ENCODE results near the gene E4F1. TPM values are rescaled to one million over a fixed set of nuclear protein-coding genes. Genes with fewer than 3 reads are reported as not detected.
"Not testable (repeated sequence)": the region's sequence is repeated elsewhere in the genome, so short reads cannot be mapped to it uniquely, and the experiment has no call there.

E4F1 gene
- total RNA-seq, 1 donor from 2014 or later = 23.7 TPM

DNA sequence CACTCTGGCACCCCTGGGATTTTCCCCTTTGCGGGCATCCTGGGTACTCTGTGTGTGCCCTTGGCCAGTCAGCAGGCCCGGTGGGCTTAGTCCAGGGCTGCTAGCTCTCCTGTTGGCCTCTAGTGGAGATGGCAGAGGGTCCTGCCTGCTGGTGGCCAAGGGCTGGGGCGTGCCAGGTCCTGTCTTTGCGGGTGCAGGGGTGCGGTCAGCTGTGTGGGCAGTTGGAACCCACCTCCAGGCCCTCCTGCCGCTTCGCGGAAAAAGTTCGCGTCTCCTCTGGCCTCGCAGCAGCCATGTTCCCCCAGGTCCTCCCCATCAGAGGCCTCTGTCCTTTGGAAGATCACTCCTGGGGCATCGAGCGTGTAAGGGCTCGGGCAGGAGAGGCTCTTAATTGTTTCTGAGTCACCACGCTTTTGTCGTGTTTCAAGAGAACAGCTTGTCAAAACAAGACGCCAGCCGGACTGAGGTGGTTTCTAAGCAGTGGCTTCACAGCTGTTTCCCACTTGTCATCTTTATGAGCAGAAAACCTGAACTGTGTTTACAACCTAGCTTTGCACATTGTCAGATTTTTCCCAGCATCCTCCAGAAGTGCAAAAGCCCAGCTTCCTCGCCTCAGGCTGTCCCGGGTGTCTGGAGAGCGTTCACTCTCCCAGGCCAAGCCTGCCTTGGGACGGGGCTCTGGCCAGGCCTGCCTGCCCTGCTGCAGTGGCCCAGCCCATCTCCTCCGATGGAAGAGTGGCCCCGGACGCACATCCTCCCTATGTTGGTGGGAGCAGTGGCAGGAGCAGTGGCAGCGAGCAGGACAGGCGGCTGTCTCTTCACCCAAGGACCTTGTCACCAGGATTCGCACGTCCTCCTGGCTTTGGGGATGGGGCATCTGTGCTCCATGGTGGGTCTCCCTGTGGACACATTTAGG is 7.9 kb downstream of the E4F1 start:
- no peak for DNase-seq

DNA sequence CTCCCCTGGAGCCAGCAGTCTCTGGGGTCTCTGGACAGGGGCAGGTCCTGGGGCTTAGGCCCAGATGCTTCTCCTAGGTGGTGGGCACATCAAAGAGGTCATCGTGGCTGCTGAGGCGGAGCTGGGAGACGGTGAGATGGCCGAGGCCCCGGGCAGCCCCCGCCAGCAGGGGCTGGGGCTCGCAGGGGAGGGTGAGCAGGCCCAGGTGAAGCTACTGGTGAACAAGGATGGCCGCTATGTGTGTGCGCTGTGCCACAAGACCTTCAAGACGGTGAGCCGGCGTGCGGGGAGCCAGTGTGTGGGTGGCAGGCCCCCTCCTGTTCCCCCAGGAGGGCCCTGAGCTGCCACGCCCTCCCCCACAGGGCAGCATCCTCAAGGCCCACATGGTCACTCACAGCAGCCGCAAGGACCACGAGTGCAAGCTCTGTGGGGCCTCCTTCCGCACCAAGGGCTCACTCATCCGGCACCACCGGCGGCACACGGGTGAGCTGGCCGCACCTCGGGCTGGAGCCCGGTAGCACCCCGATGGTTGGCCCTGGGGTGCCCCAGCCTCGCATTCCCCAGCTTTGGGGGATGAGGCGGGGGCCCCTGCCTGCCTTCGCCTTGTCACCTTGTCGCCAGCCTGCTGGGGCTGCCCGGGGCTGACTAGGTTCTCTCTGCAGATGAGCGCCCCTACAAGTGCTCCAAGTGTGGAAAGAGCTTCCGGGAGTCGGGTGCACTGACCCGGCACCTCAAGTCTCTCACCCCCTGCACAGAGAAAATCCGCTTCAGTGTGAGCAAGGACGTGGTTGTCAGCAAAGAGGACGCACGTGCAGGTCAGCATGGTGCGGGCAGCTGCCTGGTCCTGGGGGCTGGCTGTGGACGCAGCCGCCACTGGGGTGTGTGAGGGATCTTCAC is 9.0 kb downstream of the E4F1 start:
- DNase-seq = no peak

DNA sequence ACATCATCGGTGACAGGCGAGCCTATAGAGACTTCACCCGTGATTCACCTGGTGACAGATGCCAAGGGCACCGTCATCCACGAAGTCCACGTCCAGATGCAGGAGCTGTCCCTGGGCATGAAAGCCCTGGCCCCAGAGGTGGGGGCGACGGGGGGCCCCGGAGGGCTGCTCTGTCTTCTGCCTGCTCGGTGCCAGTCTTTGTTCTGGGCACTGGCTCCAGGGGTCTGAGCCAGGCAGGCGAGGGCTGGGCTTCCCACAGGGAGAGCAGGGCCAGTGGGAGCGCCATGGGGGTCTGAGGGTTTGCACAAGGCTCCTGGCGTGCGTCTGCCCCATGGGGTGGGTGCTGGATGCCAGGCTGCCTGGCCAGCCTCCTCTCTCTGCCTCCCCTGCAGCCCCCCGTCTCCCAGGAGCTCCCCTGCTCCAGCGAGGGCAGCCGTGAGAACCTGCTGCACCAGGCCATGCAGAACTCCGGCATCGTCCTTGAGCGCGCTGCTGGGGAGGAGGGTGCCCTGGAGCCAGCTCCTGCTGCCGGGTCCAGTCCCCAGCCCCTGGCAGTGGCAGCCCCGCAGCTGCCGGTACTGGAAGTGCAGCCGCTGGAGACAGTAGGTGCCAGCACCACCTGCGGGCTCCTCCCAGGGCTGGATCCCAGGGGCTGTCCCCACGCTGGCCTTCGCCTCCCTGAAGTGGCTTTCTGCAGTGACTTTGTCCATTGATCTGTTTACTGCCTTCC is 9.8 kb downstream of the E4F1 start:
- DNase-seq = no peak

DNA sequence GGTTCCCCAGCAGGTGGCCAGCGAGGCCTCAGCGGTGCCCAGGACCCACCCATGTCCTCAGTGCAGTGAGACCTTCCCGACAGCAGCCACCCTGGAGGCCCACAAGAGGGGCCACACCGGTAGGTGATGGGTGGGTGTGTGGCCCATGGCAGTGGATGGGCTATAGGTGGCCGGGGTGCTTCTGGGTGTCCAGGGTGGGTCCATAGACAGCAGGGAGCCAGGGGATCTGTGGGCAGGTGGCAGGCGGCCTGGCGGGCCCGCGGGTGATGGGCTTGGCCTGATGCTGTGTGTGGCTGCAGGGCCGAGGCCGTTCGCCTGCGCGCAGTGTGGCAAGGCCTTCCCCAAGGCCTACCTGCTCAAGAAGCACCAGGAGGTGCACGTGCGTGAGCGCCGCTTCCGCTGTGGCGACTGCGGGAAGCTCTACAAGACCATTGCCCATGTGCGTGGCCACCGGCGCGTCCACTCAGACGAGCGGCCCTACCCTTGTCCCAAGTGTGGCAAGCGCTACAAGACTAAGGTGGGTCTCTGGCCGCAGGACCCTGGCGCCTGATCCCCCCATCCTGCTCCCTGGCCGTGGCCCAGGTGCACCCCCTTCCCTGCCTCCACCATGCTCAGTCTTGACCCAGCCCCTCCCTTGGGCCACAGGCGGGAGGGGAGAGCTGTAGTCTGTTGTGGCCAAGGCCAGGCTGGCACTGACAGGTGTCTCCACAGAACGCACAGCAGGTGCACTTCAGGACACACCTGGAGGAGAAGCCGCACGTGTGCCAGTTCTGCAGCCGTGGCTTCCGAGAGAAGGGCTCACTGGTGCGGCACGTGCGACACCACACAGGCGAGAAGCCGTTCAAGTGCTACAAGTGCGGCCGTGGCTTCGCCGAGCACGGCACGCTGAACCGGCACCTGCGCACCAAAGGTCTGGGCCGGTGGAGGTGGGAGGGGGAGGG is 10.8 kb downstream of the E4F1 start:
- no peak for DNase-seq

DNA sequence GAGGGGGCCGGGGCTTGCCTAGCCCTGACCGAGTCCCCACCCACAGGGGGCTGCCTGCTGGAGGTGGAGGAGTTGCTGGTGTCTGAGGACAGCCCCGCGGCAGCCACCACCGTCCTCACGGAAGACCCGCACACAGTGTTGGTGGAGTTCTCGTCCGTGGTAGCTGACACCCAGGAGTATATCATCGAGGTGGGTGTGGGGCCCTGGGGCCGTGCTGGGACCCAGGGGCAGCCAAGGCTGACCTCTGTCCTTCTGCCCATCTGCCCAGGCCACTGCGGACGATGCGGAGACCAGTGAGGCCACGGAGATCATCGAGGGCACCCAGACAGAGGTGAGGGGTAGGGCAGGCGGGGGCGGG is 11.4 kb downstream of the E4F1 start:
- no peak for DNase-seq

DNA sequence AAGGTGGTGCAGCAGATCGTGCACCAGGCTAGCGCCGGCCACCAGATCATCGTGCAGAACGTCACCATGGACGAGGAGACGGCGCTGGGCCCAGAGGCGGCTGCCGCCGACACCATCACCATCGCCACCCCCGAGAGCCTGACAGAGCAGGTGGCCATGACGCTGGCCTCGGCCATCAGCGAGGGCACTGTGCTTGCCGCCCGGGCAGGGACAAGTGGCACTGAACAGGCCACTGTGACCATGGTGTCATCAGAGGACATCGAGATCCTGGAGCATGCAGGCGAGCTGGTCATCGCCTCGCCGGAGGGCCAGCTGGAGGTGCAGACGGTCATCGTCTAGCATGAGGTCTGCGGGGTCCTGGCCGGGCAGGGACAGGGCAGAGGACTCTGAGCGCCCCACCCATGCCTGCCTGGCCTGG is 11.9 kb downstream of the E4F1 start:
- no peak for DNase-seq

DNA sequence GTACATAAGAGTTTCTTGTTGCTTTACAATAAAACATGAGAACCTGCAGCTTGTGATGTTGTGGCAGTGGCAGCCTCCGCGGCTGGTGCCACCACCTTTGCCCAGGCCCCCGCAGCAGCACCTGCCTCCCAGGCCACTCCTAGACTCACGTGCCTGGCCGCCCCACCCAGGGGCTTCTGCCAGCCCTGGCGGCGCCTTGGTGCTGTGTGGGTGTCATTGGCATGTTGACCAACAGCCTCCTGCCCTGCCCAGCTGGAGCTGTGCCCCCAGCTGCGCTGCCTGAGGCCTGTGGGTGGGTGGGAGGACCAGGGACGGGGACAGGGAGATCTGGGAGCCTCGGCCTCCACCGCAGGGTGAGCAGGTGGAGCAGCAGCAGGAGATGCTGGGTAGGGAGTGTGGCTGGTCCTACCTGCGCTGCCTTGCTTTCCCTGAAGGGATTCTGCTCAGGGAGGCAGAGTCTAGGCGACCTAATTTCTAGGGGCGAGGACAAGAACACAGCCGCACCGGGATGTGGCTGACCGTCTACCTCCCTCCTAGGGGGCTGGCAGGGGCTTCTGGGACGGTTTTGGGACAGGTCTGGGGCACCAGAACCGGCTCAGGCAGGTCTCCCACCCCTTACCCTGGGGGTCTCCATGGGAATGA is 12.4 kb downstream of the E4F1 start:
- no peak for DNase-seq

DNA sequence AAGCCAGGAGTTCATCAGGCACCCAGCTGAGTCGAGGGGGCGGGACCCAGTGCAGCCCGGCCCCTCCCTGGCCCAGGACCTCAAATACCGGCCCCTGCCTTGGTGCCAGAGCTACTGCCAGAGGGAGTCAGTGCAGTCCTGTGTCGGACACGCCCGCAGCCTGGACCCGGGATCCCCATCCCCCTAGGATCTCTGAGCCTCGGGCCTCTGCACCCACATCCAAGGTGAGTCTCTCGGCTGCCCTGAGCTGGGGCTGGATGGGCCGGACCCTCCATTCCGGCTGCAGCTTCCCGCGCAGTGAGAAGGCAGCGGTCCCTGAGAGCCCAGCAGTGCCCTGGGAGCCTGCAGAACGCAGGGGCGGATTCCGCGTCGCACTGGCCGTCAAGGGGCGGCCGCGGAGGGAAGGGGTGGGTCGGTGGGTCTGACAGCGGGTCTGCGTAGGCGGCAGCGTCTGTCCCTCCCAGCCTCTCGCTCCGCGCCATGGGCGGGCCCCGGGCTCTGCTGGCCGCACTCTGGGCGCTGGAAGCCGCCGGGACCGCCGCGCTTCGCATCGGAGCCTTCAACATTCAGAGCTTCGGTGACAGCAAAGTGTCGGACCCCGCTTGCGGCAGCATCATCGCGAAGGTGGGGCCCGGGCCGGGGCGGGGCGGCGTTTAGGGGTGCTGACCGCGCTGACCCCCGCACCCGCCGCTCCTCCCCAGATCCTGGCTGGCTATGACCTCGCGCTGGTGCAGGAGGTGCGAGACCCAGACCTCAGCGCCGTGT is 13.1 kb downstream of the E4F1 start, which contains the start of gene DNASE1L2:
DNASE1L2 (plus strand) TSS at position 108 of the 765 bp plus-strand sequence; CDS start at position 481, 373 bp downstream.
- DNase-seq = peak; percentile 35

DNA sequence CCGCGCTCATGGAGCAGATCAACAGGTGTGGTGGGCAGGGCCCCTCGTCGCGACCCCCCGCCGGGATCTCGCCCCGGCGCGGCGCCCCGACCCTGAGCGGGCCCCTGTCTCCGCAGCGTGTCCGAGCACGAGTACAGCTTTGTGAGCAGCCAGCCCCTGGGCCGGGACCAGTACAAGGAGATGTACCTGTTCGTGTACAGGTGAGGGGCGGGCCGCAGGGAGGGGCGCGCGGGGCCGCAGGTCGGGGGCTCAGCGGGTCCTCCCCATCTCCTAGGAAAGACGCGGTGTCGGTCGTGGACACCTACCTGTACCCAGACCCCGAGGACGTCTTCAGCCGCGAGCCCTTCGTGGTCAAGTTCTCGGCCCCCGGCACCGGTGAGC is 13.7 kb downstream of the E4F1 start:
- DNase-seq = no peak

DNA sequence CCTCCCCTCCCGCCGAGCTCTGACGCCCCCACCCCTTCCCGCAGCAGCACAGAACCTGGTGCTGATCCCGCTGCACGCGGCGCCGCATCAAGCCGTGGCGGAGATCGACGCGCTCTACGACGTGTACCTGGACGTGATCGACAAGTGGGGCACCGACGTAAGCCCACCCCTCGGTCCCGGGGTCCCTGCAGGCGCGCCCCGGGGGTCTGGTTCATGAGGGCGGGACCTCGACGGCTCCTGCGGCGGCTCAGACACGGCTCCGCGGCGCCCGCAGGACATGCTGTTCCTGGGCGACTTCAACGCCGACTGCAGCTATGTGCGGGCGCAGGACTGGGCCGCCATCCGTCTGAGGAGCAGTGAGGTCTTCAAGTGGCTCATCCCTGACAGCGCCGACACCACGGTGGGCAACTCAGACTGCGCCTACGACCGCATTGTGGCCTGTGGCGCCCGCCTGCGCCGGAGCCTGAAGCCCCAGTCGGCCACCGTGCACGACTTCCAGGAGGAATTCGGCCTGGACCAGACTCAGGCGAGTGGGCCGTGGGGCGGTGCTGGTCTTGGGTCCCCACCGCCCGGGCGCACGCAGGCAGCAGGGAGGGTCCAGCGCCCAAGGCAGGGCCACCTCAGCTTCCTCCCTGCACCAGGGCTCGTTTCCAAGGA is 14.2 kb downstream of the E4F1 start:
- DNase-seq = peak; percentile 17

DNA sequence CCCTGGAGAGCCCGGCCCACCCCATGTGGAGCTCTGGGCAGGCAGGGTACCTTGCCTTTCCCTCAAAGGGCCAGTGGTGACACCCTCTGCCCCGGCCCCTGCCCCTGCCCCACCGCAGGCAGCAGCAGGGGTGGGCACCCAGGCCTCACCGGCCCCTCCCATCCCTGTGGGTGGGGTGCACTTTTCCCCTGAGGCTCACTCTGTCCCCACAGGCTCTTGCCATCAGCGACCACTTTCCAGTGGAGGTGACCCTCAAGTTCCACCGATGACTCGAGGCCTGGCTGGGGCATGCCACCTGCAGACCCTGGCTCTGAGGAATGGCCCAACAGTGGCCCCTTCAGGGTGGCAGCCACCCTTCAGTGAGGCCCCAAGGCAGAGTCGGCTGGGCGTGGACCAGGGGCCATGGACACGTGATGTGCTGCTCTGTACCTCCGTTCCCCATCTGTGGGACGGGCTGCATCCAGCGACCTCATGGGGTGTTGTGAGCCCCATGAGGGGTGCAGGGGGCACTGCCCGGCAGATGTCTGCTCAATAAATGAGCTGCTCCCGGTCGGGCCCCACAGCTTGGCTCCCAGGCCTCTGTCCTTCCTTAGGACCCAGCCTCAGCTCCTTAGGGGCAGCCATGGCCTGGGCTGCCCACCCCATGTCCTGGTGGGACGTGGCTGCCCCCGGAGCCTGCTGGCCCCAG is 14.9 kb downstream of the E4F1 start:
- DNase-seq = no peak

DNA sequence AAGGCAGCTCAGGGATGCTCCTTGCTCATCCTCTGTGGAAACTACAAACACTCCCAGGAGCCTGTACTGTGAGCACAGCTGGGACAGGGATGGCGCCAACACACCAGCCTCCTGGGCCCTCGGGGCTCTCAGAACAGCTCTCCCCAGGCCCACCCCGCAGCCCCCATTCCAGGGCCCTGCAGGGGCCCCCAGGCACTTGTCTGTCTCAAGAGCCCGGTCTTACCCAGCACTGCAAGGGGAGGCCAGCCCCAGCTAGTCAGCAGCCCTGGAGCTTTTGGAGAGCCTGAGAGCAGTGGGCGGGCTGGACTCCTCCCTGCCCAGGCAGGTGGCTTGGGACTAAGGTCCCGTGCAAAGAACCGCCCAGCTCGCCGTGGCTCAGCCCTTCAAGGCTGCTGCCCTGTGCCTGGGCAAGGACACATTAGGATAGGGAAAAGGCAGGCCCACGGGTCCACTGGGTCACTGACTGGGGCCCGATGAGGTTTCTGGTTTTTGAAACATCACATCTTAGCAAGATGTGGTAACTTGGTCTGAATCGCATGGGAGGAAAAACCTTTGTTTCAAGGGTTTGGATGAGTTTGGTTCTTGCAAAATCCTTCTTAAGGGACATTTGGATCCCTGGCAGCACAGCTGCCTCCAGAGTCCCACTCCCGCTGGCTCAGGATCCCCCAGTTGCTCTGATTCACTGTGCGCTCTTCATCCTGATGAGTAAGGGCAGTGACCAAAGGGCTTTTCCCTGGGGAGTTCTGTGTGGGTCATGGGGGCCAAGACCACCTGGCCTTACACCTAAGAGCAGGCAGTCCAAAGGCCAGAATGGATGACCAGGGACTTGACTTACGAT is 15.7 kb downstream of the E4F1 start:
- no peak for DNase-seq

DNA sequence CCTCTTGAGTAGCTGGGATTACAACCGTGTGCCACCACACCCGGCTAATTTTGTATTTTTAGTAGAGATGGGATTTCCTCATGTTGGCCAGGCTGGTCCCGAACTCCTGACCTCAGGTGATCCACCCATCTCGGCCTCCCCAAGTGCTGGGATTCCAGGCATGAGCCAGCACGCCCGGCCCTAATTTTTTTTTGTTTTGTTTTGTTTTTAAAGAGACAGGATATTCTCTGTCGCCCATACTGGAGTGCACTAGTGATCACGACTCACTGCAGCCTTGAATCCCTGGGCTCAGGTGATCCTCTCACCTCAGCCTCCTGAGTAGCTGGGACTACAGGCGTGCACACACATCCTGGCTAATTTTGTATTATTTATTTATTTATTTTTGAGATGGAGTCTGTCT is 16.9 kb downstream of the E4F1 start:
- not testable (repeated sequence) for DNase-seq

DNA sequence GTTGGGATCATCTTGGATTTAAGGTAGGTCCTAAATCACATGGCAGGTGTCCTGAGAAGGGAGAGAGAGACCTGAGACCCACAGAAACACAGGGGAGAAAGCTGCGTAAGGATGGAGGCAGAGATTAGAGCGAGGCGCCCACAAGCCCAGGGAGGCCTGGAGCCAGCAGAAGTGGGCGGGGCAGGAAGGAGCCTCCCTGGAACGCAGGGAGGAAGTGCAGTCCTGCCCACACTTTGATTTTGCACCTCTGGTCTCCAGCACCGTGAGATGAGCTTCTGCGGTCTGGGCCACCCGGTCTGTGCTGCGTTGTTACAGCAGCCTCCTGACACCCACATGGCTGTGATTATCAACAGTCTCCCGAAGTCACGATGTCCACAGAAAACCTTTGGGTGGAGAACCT is 19.2 kb downstream of the E4F1 start:
- DNase-seq = no peak

DNA sequence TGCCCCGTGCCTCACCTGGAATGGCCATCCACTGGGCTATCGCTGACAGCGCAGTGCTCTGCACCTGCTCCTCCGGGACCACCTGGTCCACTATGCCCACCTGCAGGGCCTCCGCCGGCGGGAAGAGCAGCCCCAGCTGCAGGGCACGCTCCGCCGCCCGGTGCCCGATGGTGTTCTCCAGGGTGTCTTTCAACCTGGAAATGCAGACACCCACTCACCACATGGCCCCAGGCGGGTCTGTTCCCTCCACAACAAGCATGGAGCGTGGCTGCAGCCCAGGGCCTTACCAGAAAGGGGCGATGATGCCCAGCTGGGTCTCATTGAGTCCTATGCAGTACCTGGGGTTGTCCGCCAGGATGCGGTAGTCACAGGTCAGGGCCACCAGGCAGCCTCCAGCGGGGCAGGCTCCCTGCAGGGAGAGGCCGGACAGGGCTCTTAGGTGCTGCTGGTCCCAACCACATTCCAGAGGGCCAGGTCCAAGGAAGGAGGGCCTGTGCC is 19.7 kb downstream of the E4F1 start:
- DNase-seq = no peak

DNA sequence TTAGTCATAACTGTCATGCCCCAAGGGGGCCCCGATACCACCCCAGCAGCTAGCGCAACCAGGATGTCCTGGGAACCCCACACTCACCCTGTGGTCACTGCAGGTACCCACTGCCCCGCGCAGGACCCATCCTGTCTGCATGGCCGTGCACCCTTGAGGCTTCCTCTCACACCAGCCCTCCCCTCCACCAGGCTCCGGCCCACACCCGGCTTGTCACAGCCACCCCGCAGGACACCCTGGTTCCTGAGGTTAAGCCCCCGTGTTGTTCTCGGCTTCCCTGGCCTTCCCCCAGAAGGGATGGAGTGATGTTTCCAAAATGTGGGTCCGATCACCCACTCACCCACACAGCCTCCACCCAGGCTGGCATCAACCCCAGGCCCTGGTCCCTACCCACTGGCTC is 20.4 kb downstream of the E4F1 start:
- no peak for DNase-seq

DNA sequence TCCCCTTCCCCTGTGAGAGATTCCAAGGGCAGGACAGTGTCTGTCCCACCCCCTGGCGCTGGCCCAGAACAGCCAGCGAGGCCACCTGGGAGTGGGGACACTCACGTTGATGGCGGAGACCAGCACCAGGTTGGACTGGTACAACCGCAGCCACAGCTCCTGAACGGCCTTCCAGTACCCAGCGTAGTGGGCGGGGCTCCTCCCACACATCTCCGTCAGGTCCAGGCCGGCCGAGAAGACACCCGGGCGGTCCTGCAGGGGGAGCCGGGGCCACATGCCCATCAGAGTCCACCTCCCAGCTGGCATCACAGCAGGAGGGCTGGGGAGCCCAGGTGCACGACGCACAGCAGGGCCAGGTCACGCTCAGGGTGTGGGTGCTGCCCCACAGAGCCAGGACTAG is 20.9 kb downstream of the E4F1 start:
- DNase-seq = no peak
